Adrenal gland (tissue), 12 donors: Measurements from ENCODE around the gene MCU. TPM values are rescaled to one million over a fixed set of nuclear protein-coding genes. Genes with fewer than 3 reads are reported as not detected.

Experiments
- DNase-seq, 7 donors: peaks; one replicate each; pipeline ENCODE4 v3.0.0-alpha.2; 2019 to 2020
- H3K27ac ChIP-seq, 5 donors: fragments of 200-600 bp; sonication (generic) in 4 of 5; 1 replicate in 3 of 5; 2 replicates in 2 of 5; pipeline versions ENCODE4 v1.5.1 to v1.8.0; 2016 to 2020; ENCODE audit warnings: mild to moderate bottlenecking in 1 of 5
- H3K27me3 ChIP-seq: fragments of 200-600 bp; 2 replicates; pipeline ENCODE4 v1.8.0; 2021
- H3K36me3 ChIP-seq, 2 donors: fragments of 200-600 bp; replicated peaks in 1 of 2; 1 replicate in 1 of 2; 2 replicates in 1 of 2; pipeline versions ENCODE4 v1.5.1 to v1.8.0; 2018 to 2022
- H3K4me1 ChIP-seq, 2 donors: fragments of 200-600 bp; replicated peaks in 1 of 2; 1 replicate in 1 of 2; 2 replicates in 1 of 2; pipeline versions ENCODE4 v1.5.1 to v1.8.0; 2018 to 2021
- H3K4me3 ChIP-seq, 4 donors: fragments of 200-600 bp; sonication (generic) in 3 of 4; one replicate each; pipeline ENCODE4 v1.5.1; 2016 to 2018
- H3K9me3 ChIP-seq, 3 donors: fragments of 200-600 bp; sonication (generic) in 1 of 3; replicated peaks in 1 of 3; 1 replicate in 2 of 3; 2 replicates in 1 of 3; pipeline versions ENCODE4 v1.5.1 to v1.8.0; 2016 to 2021
- CTCF ChIP-seq, 6 experiments: fragments of 450-650 bp in 4 of 6; fragments of 200-600 bp in 2 of 6; sonication (generic) in 1 of 6; IDR thresholded peaks; 1 replicate in 5 of 6; 2 replicates in 1 of 6; pipeline versions ENCODE4 v1.5.1 to v1.8.0; 2016 to 2021; ENCODE audit warnings: antibody characterized with exemption in 6 of 6, mild to moderate bottlenecking in 2 of 6, moderate library complexity in 1 of 6
- POLR2A ChIP-seq, 2 donors: fragments of 450-650 bp; IDR thresholded peaks; one replicate each; pipeline ENCODE4 v1.6.1; 2017; ENCODE audit warnings: antibody characterized with exemption in 2 of 2, mild to moderate bottlenecking in 2 of 2, moderate library complexity in 1 of 2
- WGBS, 4 donors: extraction: QIAGEN DNeasy Blood & Tissue Kit in 2 of 4; methylation state at CpG; one replicate each; pipeline versions ENCODE4 v1.1.5 to v1.1.7; 2013 to 2017; 5-methylcytosine and 5-hydroxymethylcytosine counted together
- intact Hi-C, 2 donors: fragments of 100-400 bp; cut with DNase I; formaldehyde crosslinking; loops; one replicate each; pipeline versions ENCODE4 v1.14.1 to v1.15.0; 2022 to 2023
- polyA plus RNA-seq, 3 donors: library from polyadenylated mRNA; stranded (reverse); fragments of 200-250 nt in 2 of 3; fragments of 350-450 nt in 1 of 3; fragmentation: Illumina TruSeq in 1 of 3; extraction: RNeasy Lipid Tissue Mini Kit (QIAGEN cat#74804) in 1 of 3; gene quantifications; one replicate each; pipeline ENCODE4 v1.2.3, GENCODE V29; 2013 to 2014
- total RNA-seq, 9 donors: library from RNA; depleted of rRNA in 4 of 9; stranded (reverse); fragments of >200 nt in 4 of 9; fragments of 120-200 nt in 1 of 9; fragmentation: NEBNext Ultra II Directional in 1 of 9; extraction: Animal tissue kit (Norgen Biotek cat#: 25700) in 1 of 9; gene quantifications; one replicate each; pipeline versions ENCODE4 v1.1.0 to v1.2.4, GENCODE V29; 2013 to 2023
- donor health status: healthy with polysubstance abuse.
- donor health status: Bipolar disorder and iron deficiency.
- donor health status: DM: yes; HTN: yes; CAD: no.
- donor health status: DM: no; HTN: no; CAD: no.
- donor health status: DM: no; HTN: no; CAD: no.
- donor health status: DM: yes; HTN: yes; CAD: no.

MCU gene
- total and polyA plus RNA-seq, 12 donors = 6.4 to 22.2 (median 14.9) TPM

- no peaks in the 10 kb centered on the region for H3K27me3 ChIP-seq
- H3K9me3 ChIP-seq = no peaks in the 10 kb centered on the region
- intact Hi-C loops = no loop called here
- no peaks in the 10 kb centered on the region for H3K36me3 ChIP-seq
- no peaks in the 10 kb centered on the region for H3K4me1 ChIP-seq
- DNase-seq = no peak
- no peak overlapping the region for H3K4me3 ChIP-seq
- 92 to 100% (median 96%) methylated on average over 1 of the region's 1 CpG for WGBS, 4 donors
- no peak overlapping the region for H3K27ac ChIP-seq
- no peak for TF ChIP-seq CTCF (IDR thresholded peaks at IDR 0.05)
- no peak for TF ChIP-seq POLR2A (IDR thresholded peaks at IDR 0.05)
Measured at GRCh38 chr10:72851509-72851908, 159.6 kb downstream of the MCU start.

- Histone ChIP-seq H3K27me3 (no peaks in the 10 kb centered on the region), H3K9me3 (no peaks in the 10 kb centered on the region), H3K27ac (no peak overlapping the region), H3K36me3 (no peaks in the 10 kb centered on the region), H3K4me1 (no peaks in the 10 kb centered on the region), H3K4me3 (no peak overlapping the region)
- DNase-seq = no peak
- intact Hi-C loops = no loop called here
- TF ChIP-seq POLR2A (IDR thresholded peaks at IDR 0.05) (no peak), CTCF (IDR thresholded peaks at IDR 0.05) (no peak)
- 88 to 95% (median 89%) methylated on average over 2 of the region's 2 CpGs for WGBS, 4 donors
Measured at GRCh38 chr10:72852508-72852907, 160.6 kb downstream of the MCU start.

- intact Hi-C loops = no loop called here
- Histone ChIP-seq H3K9me3 (no peaks in the 10 kb centered on the region), H3K27me3 (no peaks in the 10 kb centered on the region), H3K4me1 (no peaks in the 10 kb centered on the region), H3K4me3 (no peak overlapping the region), H3K27ac (no peak overlapping the region), H3K36me3 (no peaks in the 10 kb centered on the region)
- no peak for TF ChIP-seq CTCF (IDR thresholded peaks at IDR 0.05)
- no peak for DNase-seq
Measured at GRCh38 chr10:72855129-72855528, 163.2 kb downstream of the MCU start.

- H3K36me3 ChIP-seq = no peaks in the 10 kb centered on the region
- intact Hi-C loops = no loop called here
- no peak for DNase-seq
- H3K9me3 ChIP-seq = no peaks in the 10 kb centered on the region
- no peak overlapping the region for H3K27ac ChIP-seq
- TF ChIP-seq POLR2A (IDR thresholded peaks at IDR 0.05) = no peak
- TF ChIP-seq CTCF (IDR thresholded peaks at IDR 0.05) = no peak
- H3K4me3 ChIP-seq = no peak overlapping the region
- 88 to 95% (median 91%) methylated on average over 2 of the region's 2 CpGs for WGBS, 4 donors
- H3K27me3 ChIP-seq = no peaks in the 10 kb centered on the region
- H3K4me1 ChIP-seq = no peaks in the 10 kb centered on the region
Measured at GRCh38 chr10:72855790-72856189, 163.8 kb downstream of the MCU start.
